GM10847 (cell line): ENCODE results near the gene SMYD3.

Source experiments
- POLR2A ChIP-seq: IDR thresholded peaks from 2 replicates; pipeline ENCODE4 v1.6.1; 2011; ENCODE audit not compliant: insufficient read length; ENCODE audit errors: extremely low read depth

Gene SMYD3

DNA sequence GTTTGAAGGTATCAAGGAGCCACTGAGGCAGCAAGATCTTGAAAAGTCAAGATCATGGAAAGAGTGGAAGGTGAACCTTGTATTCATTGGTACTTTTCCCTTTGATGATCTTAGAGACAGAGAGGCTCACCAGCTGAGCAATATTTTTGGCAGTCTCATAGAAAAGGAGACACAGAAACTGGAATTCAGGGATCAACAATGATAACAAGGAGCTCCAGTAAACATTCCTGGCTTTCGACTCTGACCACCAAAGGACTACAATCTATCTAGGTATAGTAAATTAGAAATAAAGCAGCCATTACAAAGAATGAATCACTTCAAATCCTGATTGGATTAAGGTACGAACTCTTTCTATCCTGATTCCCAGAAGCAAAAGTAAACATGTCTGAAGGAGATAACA lies 736.9 kb downstream of the SMYD3 start:
- no peak for TF ChIP-seq POLR2A

GRCh38 chr1:245768596-245768995 lies 738.5 kb downstream of the SMYD3 start:
- TF ChIP-seq POLR2A = no peak

DNA sequence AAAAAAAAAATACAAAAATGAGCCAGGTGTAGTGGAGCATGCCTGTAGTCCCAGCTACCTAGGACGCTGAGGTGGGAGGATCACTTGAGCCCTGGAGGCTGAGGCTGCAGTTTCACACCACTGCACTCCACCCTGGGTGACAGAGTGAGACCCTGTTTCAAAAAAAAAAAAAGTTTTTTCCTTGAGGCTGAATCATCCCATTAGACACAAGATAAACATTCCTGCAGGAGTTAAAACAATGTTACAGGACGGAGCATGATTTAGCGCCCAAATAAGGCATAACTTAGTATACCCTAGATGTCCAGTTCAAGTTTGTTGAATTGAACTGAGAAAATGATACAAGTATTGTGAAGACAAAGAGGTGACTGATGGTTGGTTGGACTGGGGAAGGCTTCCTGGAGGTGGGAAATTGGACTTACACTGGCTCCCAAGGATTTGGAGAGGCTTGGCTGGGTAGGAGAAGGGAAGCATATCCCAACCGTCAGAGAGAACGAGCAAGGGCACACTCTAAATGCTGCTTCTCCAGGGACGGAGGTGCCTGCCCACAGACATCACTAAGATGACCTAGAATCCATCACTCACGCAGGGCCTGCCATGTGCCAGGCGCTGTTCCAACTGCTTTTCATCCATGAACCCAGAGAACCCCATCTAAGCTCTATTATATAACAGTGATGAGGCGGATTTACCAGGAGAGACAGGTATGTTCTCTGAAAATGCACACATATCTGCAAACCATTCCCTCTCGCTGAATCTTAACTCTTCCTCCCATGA lies 741.7 kb downstream of the SMYD3 start:
- TF ChIP-seq POLR2A = no peak

DNA sequence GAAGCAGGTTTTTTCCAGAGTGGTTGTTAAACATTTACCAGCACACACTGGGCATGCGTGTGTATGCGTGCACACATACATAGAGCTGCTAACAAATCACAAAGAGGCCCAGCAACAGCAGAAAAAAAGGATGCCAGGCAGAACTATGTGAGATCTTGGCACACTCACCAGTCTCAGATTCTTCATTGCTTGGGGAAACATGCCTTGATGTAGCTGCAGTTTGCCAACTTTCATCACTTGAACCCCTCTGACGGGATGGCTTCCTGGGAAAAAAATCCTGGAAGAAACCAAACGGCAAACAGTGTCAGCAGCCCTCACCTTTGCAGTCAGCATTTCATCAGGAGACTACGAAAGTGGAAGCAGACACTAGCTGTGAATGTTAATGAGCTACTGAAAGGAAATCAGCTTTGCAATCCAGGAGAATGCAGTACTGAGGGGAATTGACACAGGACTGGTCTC lies 743.2 kb downstream of the SMYD3 start:
- TF ChIP-seq POLR2A = no peak

- TF ChIP-seq POLR2A = no peak
Observed at GRCh38 chr1:245762396-245762910, 744.6 kb downstream of the SMYD3 start.

- no peak for TF ChIP-seq POLR2A
Observed at GRCh38 chr1:245760301-245760700, 746.8 kb downstream of the SMYD3 start.

GRCh38 chr1:245754463-245754961 lies 752.6 kb downstream of the SMYD3 start:
- TF ChIP-seq POLR2A = no peak

DNA sequence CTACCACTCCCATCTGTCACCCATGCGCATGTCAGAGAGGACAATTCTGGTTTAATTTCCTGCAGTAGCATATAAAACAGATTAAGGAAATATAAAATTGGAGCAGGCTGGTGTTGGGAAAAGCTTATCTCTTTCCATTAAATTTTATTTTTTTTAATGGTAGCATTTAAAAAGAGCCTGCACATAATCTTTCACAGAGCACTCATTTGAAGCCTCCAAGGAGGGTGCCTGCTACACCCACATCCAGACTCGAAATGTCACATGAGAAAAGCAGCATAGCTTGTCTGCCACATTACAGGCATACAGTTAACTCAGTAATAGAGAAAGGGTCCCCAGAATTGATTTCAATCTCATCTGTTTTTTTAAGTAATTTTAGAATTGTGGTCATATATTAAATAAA lies 753.3 kb downstream of the SMYD3 start:
- TF ChIP-seq POLR2A = no peak

- TF ChIP-seq POLR2A = no peak
Observed at GRCh38 chr1:245752561-245752960, 754.5 kb downstream of the SMYD3 start.

- no peak for TF ChIP-seq POLR2A
Observed at GRCh38 chr1:245751726-245752470, 755.2 kb downstream of the SMYD3 start.

DNA sequence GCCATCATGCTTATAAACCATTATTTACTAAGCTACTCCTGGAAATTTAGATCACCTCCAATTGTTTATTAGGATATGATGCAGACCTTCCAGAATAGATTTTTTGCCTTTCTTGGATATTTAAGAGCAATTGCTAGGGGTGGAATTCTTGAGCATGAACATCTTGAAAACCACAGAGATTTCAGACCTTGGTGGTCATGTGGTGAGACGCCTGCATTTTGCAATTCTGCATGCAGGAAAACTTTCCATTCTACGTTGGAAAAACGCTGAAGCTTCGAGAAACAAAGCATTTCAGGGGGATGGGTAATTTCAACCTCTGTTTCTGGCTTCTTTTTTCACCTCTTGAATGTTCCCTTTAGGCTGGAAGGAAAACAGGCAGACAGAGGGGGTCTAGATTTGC lies 756.0 kb downstream of the SMYD3 start:
- TF ChIP-seq POLR2A = no peak

DNA sequence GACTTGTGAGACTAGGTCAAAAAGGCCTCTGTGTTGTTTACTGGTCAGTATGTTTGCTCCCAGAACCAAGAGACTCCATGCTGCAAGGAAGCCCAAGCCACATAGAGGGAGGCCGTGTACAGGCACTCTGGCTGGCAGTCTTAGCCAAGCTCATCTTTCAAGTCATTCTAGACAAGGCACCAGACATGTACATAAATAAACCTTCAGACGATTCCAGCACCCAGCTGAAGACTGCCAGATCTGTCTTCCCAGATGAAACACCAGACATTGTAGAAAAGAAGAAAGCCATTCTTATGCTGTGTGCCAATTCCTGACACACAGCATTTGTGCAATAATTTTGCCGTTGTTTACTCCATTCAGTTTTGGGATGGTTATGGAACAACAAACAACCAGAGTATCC lies 756.8 kb downstream of the SMYD3 start:
- TF ChIP-seq POLR2A = no peak

- TF ChIP-seq POLR2A = no peak
Observed at GRCh38 chr1:245749053-245749452, 758.0 kb downstream of the SMYD3 start.

DNA sequence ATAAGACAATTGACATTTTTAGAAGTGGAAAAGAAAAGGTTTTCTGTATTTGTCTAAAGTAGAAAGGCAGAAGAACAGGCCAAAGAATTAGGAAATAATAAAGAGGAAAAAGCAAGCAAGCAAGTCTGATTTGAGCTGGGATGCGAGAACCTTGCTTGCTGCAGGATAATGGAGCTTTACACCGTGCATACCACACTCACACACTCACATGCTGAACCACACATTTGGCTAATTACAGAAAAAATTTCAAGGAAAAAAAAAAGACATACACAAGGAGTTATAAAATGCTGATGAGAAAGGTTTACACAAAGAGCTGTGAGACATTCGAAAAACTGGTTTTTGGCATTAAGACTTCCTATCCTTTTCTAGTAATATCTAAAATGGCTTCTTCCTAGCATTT lies 758.4 kb downstream of the SMYD3 start:
- TF ChIP-seq POLR2A = no peak

GRCh38 chr1:245748240-245748639 lies 758.8 kb downstream of the SMYD3 start:
- no peak for TF ChIP-seq POLR2A

GRCh38 chr1:245742896-245743295 lies 764.2 kb downstream of the SMYD3 start:
- no peak for TF ChIP-seq POLR2A

- TF ChIP-seq POLR2A = no peak
Observed at GRCh38 chr1:245730801-245731200, 776.3 kb downstream of the SMYD3 start.

GRCh38 chr1:245721488-245721887 lies 785.6 kb downstream of the SMYD3 start:
- TF ChIP-seq POLR2A = no peak
